Endothelial cell (in vitro differentiated cells): ENCODE results near the gene NUDCD2. TPM values are rescaled to one million over a fixed set of nuclear protein-coding genes. Genes with fewer than 3 reads are reported as not detected.

Experiments
- DNase-seq: peaks from one replicate; pipeline ENCODE4 v3.0.0; 2021; ENCODE audit warnings: low spot score
- H3K27ac Mint-ChIP-seq: one replicate; pipeline ENCODE4 v1.8.0; 2021; ENCODE audit warnings: mixed read lengths, inconsistent platforms; ENCODE audit not compliant: unreplicated experiment
- H3K27me3 Mint-ChIP-seq: one replicate; pipeline ENCODE4 v1.8.0; 2021; ENCODE audit warnings: mild to moderate bottlenecking, moderate library complexity, mixed read lengths, inconsistent platforms; ENCODE audit not compliant: unreplicated experiment
- H3K36me3 Mint-ChIP-seq: one replicate; pipeline ENCODE4 v1.8.0; 2021; ENCODE audit warnings: mild to moderate bottlenecking, low read depth, mixed read lengths, inconsistent platforms; ENCODE audit not compliant: unreplicated experiment
- H3K4me1 Mint-ChIP-seq: one replicate; pipeline ENCODE4 v1.8.0; 2021; ENCODE audit warnings: mild to moderate bottlenecking, mixed read lengths, inconsistent platforms; ENCODE audit not compliant: unreplicated experiment
- H3K4me3 Mint-ChIP-seq: one replicate; pipeline ENCODE4 v1.8.0; 2021; ENCODE audit warnings: mild to moderate bottlenecking, mixed read lengths, inconsistent platforms; ENCODE audit not compliant: unreplicated experiment
- H3K9me3 Mint-ChIP-seq: one replicate; pipeline ENCODE4 v1.8.0; 2021; ENCODE audit warnings: mixed read lengths, inconsistent platforms; ENCODE audit not compliant: unreplicated experiment
- CTCF ChIP-seq: fragments of 200-600 bp; sonication (generic); IDR thresholded peaks from one replicate; pipeline ENCODE4 v1.5.0; 2021; ENCODE audit warnings: antibody characterized with exemption; ENCODE audit not compliant: unreplicated experiment
- total RNA-seq: library from RNA; stranded (reverse); fragmentation: NEBNext Ultra II Directional; extraction: Animal tissue kit (Norgen Biotek cat#: 25700); gene quantifications from one replicate; pipeline ENCODE4 v1.2.1, GENCODE V29; 2021; ENCODE audit not compliant: unreplicated experiment

The NUDCD2 gene
- total RNA-seq, 1 donor from 2014 or later, result 19.2 TPM

- Mint-ChIP-seq H3K9me3 (no peaks in the 10 kb centered on the region), H3K27me3 (no peaks in the 10 kb centered on the region), H3K27ac (no peak overlapping the region), H3K4me3 (no peak overlapping the region), H3K4me1 (peaks cover 8% of the 10 kb centered on the region), H3K36me3 (peaks cover 26% of the 10 kb centered on the region)
- no peak for DNase-seq
- no peak for TF ChIP-seq CTCF
Observed at GRCh38 chr5:163444526-163444925, 15.4 kb downstream of the NUDCD2 start.

GRCh38 chr5:163440954-163441353 lies 18.9 kb downstream of the NUDCD2 start:
- TF ChIP-seq CTCF, result no peak
- Mint-ChIP-seq H3K9me3 (no peaks in the 10 kb centered on the region), H3K27ac (no peak overlapping the region), H3K27me3 (peaks cover 8% of the 10 kb centered on the region), H3K4me3 (no peak overlapping the region), H3K4me1 (peaks cover 19% of the 10 kb centered on the region), H3K36me3 (peaks cover 5% of the 10 kb centered on the region)
- no peak for DNase-seq

- H3K27ac Mint-ChIP-seq, result no peak overlapping the region
- H3K4me3 Mint-ChIP-seq, result peak overlapping the region; percentile 98
- DNase-seq, result no peak
- peaks cover 5% of the 10 kb centered on the region for H3K36me3 Mint-ChIP-seq
- H3K4me1 Mint-ChIP-seq, result peaks cover 25% of the 10 kb centered on the region
- H3K27me3 Mint-ChIP-seq, result peaks cover 8% of the 10 kb centered on the region
- H3K9me3 Mint-ChIP-seq, result no peaks in the 10 kb centered on the region
- TF ChIP-seq CTCF, result no peak
Observed at GRCh38 chr5:163439092-163439425, 20.8 kb downstream of the NUDCD2 start.

GRCh38 chr5:163437309-163438182 lies 22.4 kb downstream of the NUDCD2 start, which contains the start of gene CCNG1:
Gene CCNG1, plus strand, starts transcription at chr5:163437595. Its CDS starts 1,662 bp downstream, at chr5:163439257.
- Mint-ChIP-seq H3K4me1 (peaks cover 37% of the 10 kb centered on the region), H3K4me3 (peak within 1 kb of the TSS; percentile 98), H3K36me3 (peaks cover 5% of the 10 kb centered on the region), H3K27ac (peak within 1 kb of the TSS; percentile 89), H3K27me3 (peaks cover 8% of the 10 kb centered on the region), H3K9me3 (no peaks in the 10 kb centered on the region)
- peak; percentile 14 for TF ChIP-seq CTCF
- DNase-seq, result peak; percentile 93

- Mint-ChIP-seq H3K27ac (peak overlapping the region; percentile 86), H3K4me1 (peaks cover 39% of the 10 kb centered on the region), H3K4me3 (peak overlapping the region; percentile 98), H3K9me3 (no peaks in the 10 kb centered on the region), H3K36me3 (peaks cover under 1% of the 10 kb centered on the region), H3K27me3 (peaks cover 8% of the 10 kb centered on the region)
- TF ChIP-seq CTCF, result no peak
- no peak for DNase-seq
Observed at GRCh38 chr5:163437011-163437308, 22.9 kb downstream of the NUDCD2 start.
